ENCODE results near the gene YIPF2.

DNA sequence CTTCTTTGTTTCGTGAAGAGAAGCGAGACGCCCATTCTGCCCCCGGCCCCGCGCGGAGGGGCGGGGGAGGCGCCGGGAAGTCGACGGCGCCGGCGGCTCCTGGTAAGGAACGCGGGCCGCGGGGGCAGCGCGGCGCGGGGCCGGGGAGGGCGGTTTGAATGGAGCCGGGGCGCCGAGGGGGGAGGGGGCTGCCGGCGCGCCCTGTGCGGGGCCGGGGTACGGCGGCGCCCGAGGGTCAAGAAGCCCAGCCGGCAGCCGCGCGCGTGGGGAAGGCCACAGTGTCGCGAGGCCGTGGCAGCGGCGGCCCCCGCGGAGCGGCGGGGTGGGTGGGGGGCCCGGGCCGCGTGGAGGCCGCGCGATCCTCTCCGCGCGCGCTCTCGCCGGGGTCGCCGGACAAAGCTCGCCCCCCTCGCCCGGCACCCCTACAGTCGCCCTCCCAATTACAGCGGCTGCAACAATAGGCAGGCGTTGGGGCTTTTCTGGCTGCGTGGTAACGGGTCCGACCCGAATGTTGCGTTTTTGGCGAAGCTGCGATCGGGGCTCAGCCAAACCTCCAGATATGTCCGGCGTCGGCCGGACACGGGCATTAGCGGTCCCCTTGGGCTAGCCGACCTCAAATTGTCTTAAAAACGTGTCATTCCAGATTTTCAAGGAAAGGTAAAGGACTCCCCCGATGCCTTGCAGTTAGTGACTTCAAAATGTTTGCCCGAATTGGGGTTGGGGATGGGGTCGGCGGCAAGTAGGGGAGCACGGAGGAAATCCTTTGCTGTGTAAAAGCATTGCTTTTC is 32.8 kb upstream of the YIPF2 start:
- TF ChIP-seq, protein P1, sequence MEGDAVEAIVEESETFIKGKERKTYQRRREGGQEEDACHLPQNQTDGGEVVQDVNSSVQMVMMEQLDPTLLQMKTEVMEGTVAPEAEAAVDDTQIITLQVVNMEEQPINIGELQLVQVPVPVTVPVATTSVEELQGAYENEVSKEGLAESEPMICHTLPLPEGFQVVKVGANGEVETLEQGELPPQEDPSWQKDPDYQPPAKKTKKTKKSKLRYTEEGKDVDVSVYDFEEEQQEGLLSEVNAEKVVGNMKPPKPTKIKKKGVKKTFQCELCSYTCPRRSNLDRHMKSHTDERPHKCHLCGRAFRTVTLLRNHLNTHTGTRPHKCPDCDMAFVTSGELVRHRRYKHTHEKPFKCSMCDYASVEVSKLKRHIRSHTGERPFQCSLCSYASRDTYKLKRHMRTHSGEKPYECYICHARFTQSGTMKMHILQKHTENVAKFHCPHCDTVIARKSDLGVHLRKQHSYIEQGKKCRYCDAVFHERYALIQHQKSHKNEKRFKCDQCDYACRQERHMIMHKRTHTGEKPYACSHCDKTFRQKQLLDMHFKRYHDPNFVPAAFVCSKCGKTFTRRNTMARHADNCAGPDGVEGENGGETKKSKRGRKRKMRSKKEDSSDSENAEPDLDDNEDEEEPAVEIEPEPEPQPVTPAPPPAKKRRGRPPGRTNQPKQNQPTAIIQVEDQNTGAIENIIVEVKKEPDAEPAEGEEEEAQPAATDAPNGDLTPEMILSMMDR (IDR thresholded peaks at IDR 0.05) = no peak
- TF ChIP-seq SIN3A (IDR thresholded peaks at IDR 0.05; ENCODE audit: borderline replicate concordance, insufficient read depth, low read depth, low read length) (peak; percentile 43; the same call in 1 of the 2 replicates), POLR2AphosphoS5 (IDR thresholded peaks at IDR 0.05; ENCODE audit: low read depth, low read length) (no peak; the same call in 1 of the 2 replicates), TCF7L2 (IDR thresholded peaks at IDR 0.05; ENCODE audit: low read depth, low read length) (no peak)

All from Panc1 (cell line).